Neural cell (in vitro differentiated cells): ENCODE data around the gene CFHR2. TPM values are rescaled to one million over a fixed set of nuclear protein-coding genes. Genes with fewer than 3 reads are reported as not detected.

Experiments
- H2AFZ ChIP-seq: fragments of 200-600, 300-800 bp; sonication (generic), shearing (Covaris generic); 2 replicates; pipeline ENCODE4 v1.6.0; 2014; ENCODE audit warnings: low read depth, mild to moderate bottlenecking, antibody characterized with exemption, low read length, moderate library complexity
- H3F3A ChIP-seq: fragments of 200-600 bp; shearing (Covaris generic); 2 replicates; pipeline ENCODE4 v1.6.1; 2016; ENCODE audit warnings: mild to moderate bottlenecking, moderate library complexity, mixed read lengths, antibody characterized with exemption, low read length; ENCODE audit not compliant: insufficient read depth, poor library complexity, severe bottlenecking
- H3K27ac ChIP-seq: fragments of 200-600, 300-800 bp; sonication (generic), shearing (Covaris generic); 2 replicates; pipeline ENCODE4 v1.5.1; 2014; ENCODE audit warnings: mild to moderate bottlenecking, low read length, moderate library complexity
- H3K27me3 ChIP-seq: fragments of 300-800, 200-600 bp; sonication (generic), shearing (Covaris generic); 2 replicates; pipeline ENCODE4 v1.6.0; 2014; ENCODE audit warnings: mild to moderate bottlenecking, low read depth, low read length, moderate library complexity; ENCODE audit not compliant: insufficient read depth
- H3K36me3 ChIP-seq: fragments of 300-800, 200-600 bp; sonication (generic), shearing (Covaris generic); 2 replicates; pipeline ENCODE4 v1.5.1; 2014; ENCODE audit warnings: mild to moderate bottlenecking, antibody characterized with exemption, low read length, moderate library complexity; ENCODE audit not compliant: insufficient read depth
- H3K4me2 ChIP-seq: fragments of 300-800, 200-600 bp; sonication (generic), shearing (Covaris generic); 2 replicates; pipeline ENCODE4 v1.6.0; 2014; ENCODE audit warnings: mild to moderate bottlenecking, low read length
- H3K4me3 ChIP-seq: fragments of 300-800, 200-600 bp; sonication (generic), shearing (Covaris generic); 2 replicates; pipeline ENCODE4 v1.5.1; 2014; ENCODE audit warnings: mild to moderate bottlenecking, low read length, moderate library complexity
- H3K79me2 ChIP-seq: fragments of 200-600 bp; shearing (Covaris generic); replicated peaks from 2 replicates; pipeline ENCODE4 v1.6.0; 2014; ENCODE audit warnings: mild to moderate bottlenecking, low read length, moderate library complexity; ENCODE audit not compliant: insufficient read depth
- H3K9ac ChIP-seq: fragments of 300-800, 200-600 bp; sonication (generic), shearing (Covaris generic); 2 replicates; pipeline ENCODE4 v1.6.1; 2016; ENCODE audit warnings: mild to moderate bottlenecking, low read length, mixed read lengths
- H3K9me2 ChIP-seq: fragments of 200-600 bp; shearing (Covaris generic); 2 replicates; pipeline ENCODE4 v1.6.1; 2016; ENCODE audit warnings: mild to moderate bottlenecking, low read length, mixed read lengths; ENCODE audit not compliant: insufficient read depth
- H3K9me3 ChIP-seq: fragments of 200-600, 300-800 bp; sonication (generic), shearing (Covaris generic); 2 replicates; pipeline ENCODE4 v1.6.1; 2016; ENCODE audit warnings: mild to moderate bottlenecking, mixed run types, low read length, moderate library complexity, mixed read lengths
- H4K20me1 ChIP-seq: fragments of 200-600 bp; shearing (Covaris generic); 2 replicates; pipeline ENCODE4 v1.6.1; 2016; ENCODE audit warnings: mild to moderate bottlenecking, mixed run types; ENCODE audit not compliant: insufficient read depth
- CTCF ChIP-seq: fragments of 450-650 bp; IDR thresholded peaks from 2 replicates; pipeline ENCODE4 v1.5.1; 2014; ENCODE audit warnings: antibody characterized with exemption, mild to moderate bottlenecking, moderate library complexity; ENCODE audit not compliant: poor library complexity, severe bottlenecking
- EP300 ChIP-seq: fragments of 450-650 bp; conservative IDR thresholded peaks from 2 replicates; pipeline ENCODE4 v1.6.1; 2014; ENCODE audit warnings: antibody characterized with exemption, mild to moderate bottlenecking, moderate library complexity; ENCODE audit not compliant: poor library complexity, severe bottlenecking
- EZH2 ChIP-seq: fragments of 200-600, 300-800 bp; shearing (Covaris generic), sonication (generic); IDR thresholded peaks from 2 replicates; pipeline ENCODE4 v1.6.1; 2014; ENCODE audit warnings: antibody characterized with exemption, low read length, borderline replicate concordance, mild to moderate bottlenecking; ENCODE audit not compliant: insufficient read depth, poor library complexity, severe bottlenecking
- MXI1 ChIP-seq: fragments of 450-650 bp; conservative IDR thresholded peaks from 2 replicates; pipeline ENCODE4 v1.6.1; 2014; ENCODE audit warnings: antibody characterized with exemption, mild to moderate bottlenecking; ENCODE audit not compliant: poor library complexity, severe bottlenecking
- POLR2AphosphoS5 ChIP-seq: IDR thresholded peaks from 2 replicates; pipeline ENCODE4 v1.6.1; 2012
- RAD21 ChIP-seq: fragments of 450-650 bp; conservative IDR thresholded peaks from 2 replicates; pipeline ENCODE4 v1.6.1; 2014; ENCODE audit warnings: antibody characterized with exemption, mild to moderate bottlenecking, moderate library complexity
- REST ChIP-seq: IDR thresholded peaks from 2 replicates; pipeline ENCODE4 v1.6.1; 2012; ENCODE audit warnings: borderline replicate concordance
- SMC3 ChIP-seq: fragments of 450-650 bp; conservative IDR thresholded peaks from 2 replicates; pipeline ENCODE4 v1.6.1; 2014; ENCODE audit warnings: antibody characterized with exemption, mild to moderate bottlenecking, moderate library complexity; ENCODE audit not compliant: poor library complexity
- TAF1 ChIP-seq: IDR thresholded peaks from 2 replicates; pipeline ENCODE4 v1.6.1; 2012; ENCODE audit warnings: low read depth
- polyA plus RNA-seq: library from polyadenylated mRNA; depleted of rRNA; stranded (reverse); fragments of >200 nt; gene quantifications from 2 replicates; pipeline ENCODE4 v1.2.3, GENCODE V29; 2014

Gene CFHR2
- polyA plus RNA-seq, 1 donor from 2014 or later = not detected

GRCh38 chr1:196955926-196956325, 12.4 kb downstream of the CFHR2 start:
- H3F3A ChIP-seq = no peaks in the 10 kb centered on the region
- H3K4me2 ChIP-seq = no peak overlapping the region
- no peaks in the 10 kb centered on the region for H3K27me3 ChIP-seq
- H4K20me1 ChIP-seq = no peaks in the 10 kb centered on the region
- H2AFZ ChIP-seq = no peak overlapping the region
- no peak overlapping the region for H3K4me3 ChIP-seq
- no peak overlapping the region for H3K27ac ChIP-seq
- H3K9ac ChIP-seq = no peak overlapping the region
- H3K36me3 ChIP-seq = no peaks in the 10 kb centered on the region
- H3K9me2 ChIP-seq = no peaks in the 10 kb centered on the region
- no peaks in the 10 kb centered on the region for H3K9me3 ChIP-seq
- no peaks in the 10 kb centered on the region for H3K79me2 ChIP-seq
- TF ChIP-seq RAD21 (no peak), SMC3 (no peak), REST (no peak), TAF1 (no peak), CTCF (no peak), POLR2AphosphoS5 (no peak), EZH2 (no peak), MXI1 (no peak), EP300 (no peak)

- no peaks in the 10 kb centered on the region for H4K20me1 ChIP-seq
- no peaks in the 10 kb centered on the region for H3K9me3 ChIP-seq
- no peak overlapping the region for H3K9ac ChIP-seq
- H3K27me3 ChIP-seq = no peaks in the 10 kb centered on the region
- H2AFZ ChIP-seq = no peak overlapping the region
- no peaks in the 10 kb centered on the region for H3K36me3 ChIP-seq
- no peaks in the 10 kb centered on the region for H3F3A ChIP-seq
- H3K4me2 ChIP-seq = no peak overlapping the region
- H3K9me2 ChIP-seq = no peaks in the 10 kb centered on the region
- no peak for TF ChIP-seq RAD21
- no peak for TF ChIP-seq TAF1
- no peak for TF ChIP-seq CTCF
- TF ChIP-seq POLR2AphosphoS5 = no peak
- TF ChIP-seq MXI1 = no peak
- no peak for TF ChIP-seq REST
- TF ChIP-seq EP300 = no peak
- TF ChIP-seq EZH2 = no peak
- no peak for TF ChIP-seq SMC3
- no peak overlapping the region for H3K4me3 ChIP-seq
- no peaks in the 10 kb centered on the region for H3K79me2 ChIP-seq
- no peak overlapping the region for H3K27ac ChIP-seq
Measured at GRCh38 chr1:196960854-196961253, 17.3 kb downstream of the CFHR2 start.
